Stimulated activated CD8-positive, alpha-beta memory T cell treated with anti-CD3 and anti-CD28 coated beads, Interleukin-4, amount 100 ng/mL, for 48 hours (primary cell): Measurements from ENCODE around the gene LEMD1.

Experiments
- DNase-seq: peaks from one replicate; pipeline ENCODE4 v3.0.0-alpha.2; 2020

LEMD1 gene

GRCh38 chr1:205353612-205354011 is 68.2 kb downstream of the LEMD1 start:
- DNase-seq = no peak

GRCh38 chr1:205353191-205353590 is 68.7 kb downstream of the LEMD1 start:
- DNase-seq = no peak

- no peak for DNase-seq
Observed at GRCh38 chr1:205351984-205352713, 69.7 kb downstream of the LEMD1 start.

GRCh38 chr1:205350691-205351141 is 71.1 kb downstream of the LEMD1 start:
- DNase-seq = no peak

- DNase-seq = no peak
Observed at GRCh38 chr1:205350124-205350523, 71.7 kb downstream of the LEMD1 start.

- DNase-seq = no peak
Observed at GRCh38 chr1:205348554-205349487, 73.0 kb downstream of the LEMD1 start.

- no peak for DNase-seq
Observed at GRCh38 chr1:205346956-205347574, 74.8 kb downstream of the LEMD1 start.

GRCh38 chr1:205345761-205346160 is 76.1 kb downstream of the LEMD1 start:
- DNase-seq = no peak

- DNase-seq = peak; percentile 44
Observed at GRCh38 chr1:205344066-205344928, 77.6 kb downstream of the LEMD1 start.

GRCh38 chr1:205343431-205344065 is 78.3 kb downstream of the LEMD1 start:
- DNase-seq = peak; percentile 41

- no peak for DNase-seq
Observed at GRCh38 chr1:205342986-205343385, 78.9 kb downstream of the LEMD1 start.

GRCh38 chr1:205340676-205341075 is 81.2 kb downstream of the LEMD1 start:
- DNase-seq = no peak

GRCh38 chr1:205339717-205340116 is 82.1 kb downstream of the LEMD1 start:
- no peak for DNase-seq

GRCh38 chr1:205339197-205339702 is 82.6 kb downstream of the LEMD1 start:
- DNase-seq = no peak

GRCh38 chr1:205338011-205338410 is 83.8 kb downstream of the LEMD1 start:
- DNase-seq = no peak

GRCh38 chr1:205337481-205337880 is 84.4 kb downstream of the LEMD1 start:
- DNase-seq = no peak

- DNase-seq = peak; percentile 88
Observed at GRCh38 chr1:205335692-205336091, 86.2 kb downstream of the LEMD1 start.

GRCh38 chr1:205332015-205332791 is 89.7 kb downstream of the LEMD1 start:
- no peak for DNase-seq
